CD4-positive, alpha-beta T cell (primary cell): ENCODE data around the gene ZGRF1. TPM values are rescaled to one million over a fixed set of nuclear protein-coding genes. Genes with fewer than 3 reads are reported as not detected.
"Not testable (repeated sequence)": the region's sequence is repeated elsewhere in the genome, so short reads cannot be mapped to it uniquely, and the experiment has no call there.

Experiments used
- ATAC-seq: fragments of 200-7000 bp; cut with Tn5 transposase; one replicate; pipeline ENCODE4 v1.10.0; 2022; ENCODE audit warnings: mild to moderate bottlenecking; ENCODE audit not compliant: poor library complexity
- CTCF ChIA-PET: fragments of 350-600 bp; sonication (Branson Sonifier 250); formaldehyde crosslinking; loops from one replicate; lab custom pipeline; 2021; ENCODE audit warnings: antibody characterized with exemption, inconsistent platforms; lab: Charles Lee
- POLR2A ChIA-PET: fragments of 350-600 bp; sonication (Branson Sonifier 250); formaldehyde crosslinking; loops from one replicate; lab custom pipeline; 2021; ENCODE audit warnings: antibody characterized with exemption, inconsistent platforms; lab: Charles Lee
- DNase-seq, 14 experiments: peaks; one replicate each; pipeline ENCODE4 v3.0.0-alpha.2; 2013 to 2020; ENCODE audit warnings: mixed read lengths in 2 of 14
- H3K27ac ChIP-seq, 2 donors: one replicate each; pipeline versions ENCODE4 v1.5.1 to v1.7.0; 2013; ENCODE audit warnings: low read length in 2 of 2, low read depth in 1 of 2, mild to moderate bottlenecking in 1 of 2
- H3K27me3 ChIP-seq, 2 experiments: 1 replicate in 1 of 2; 2 replicates in 1 of 2; pipeline versions ENCODE4 v1.6.1 to v1.7.0; 2013; ENCODE audit warnings: low read length in 2 of 2, control low read depth in 1 of 2, mild to moderate bottlenecking in 1 of 2, moderate library complexity in 1 of 2; ENCODE audit not compliant: insufficient read depth in 2 of 2, control insufficient read depth in 1 of 2
- H3K36me3 ChIP-seq: one replicate; pipeline ENCODE4 v1.6.1; 2013; ENCODE audit warnings: low read length, control low read depth; ENCODE audit not compliant: insufficient read depth
- H3K4me1 ChIP-seq: one replicate; pipeline ENCODE4 v1.6.1; 2013; ENCODE audit warnings: low read length, control low read depth; ENCODE audit not compliant: insufficient read depth
- H3K4me3 ChIP-seq: one replicate; pipeline ENCODE4 v1.5.1; 2013; ENCODE audit warnings: mild to moderate bottlenecking, low read length, moderate library complexity
- H3K9me3 ChIP-seq, 2 experiments: 1 replicate in 1 of 2; 2 replicates in 1 of 2; pipeline versions ENCODE4 v1.6.1 to v1.7.0; 2013; ENCODE audit warnings: low read length in 2 of 2, mild to moderate bottlenecking in 2 of 2, control low read depth in 1 of 2, moderate library complexity in 1 of 2; ENCODE audit not compliant: control insufficient read depth in 1 of 2, insufficient read depth in 1 of 2
- H3K27ac Mint-ChIP-seq: one replicate; pipeline ENCODE4 v1.8.0; 2020; ENCODE audit warnings: mixed read lengths
- H3K27me3 Mint-ChIP-seq: one replicate; pipeline ENCODE4 v1.8.0; 2021; ENCODE audit warnings: mixed read lengths
- H3K36me3 Mint-ChIP-seq: one replicate; pipeline ENCODE4 v1.8.0; 2021; ENCODE audit warnings: low read depth, mixed read lengths
- H3K4me1 Mint-ChIP-seq: one replicate; pipeline ENCODE4 v1.8.0; 2021; ENCODE audit warnings: low read depth, mixed read lengths
- H3K4me3 Mint-ChIP-seq: one replicate; pipeline ENCODE4 v1.8.0; 2020; ENCODE audit warnings: mild to moderate bottlenecking, mixed read lengths
- H3K9me3 Mint-ChIP-seq: one replicate; pipeline ENCODE4 v1.8.0; 2020; ENCODE audit warnings: mixed read lengths
- CTCF ChIP-seq: fragments of 200-600 bp; IDR thresholded peaks from one replicate; pipeline ENCODE4 v1.8.0; 2022; ENCODE audit warnings: antibody characterized with exemption, mild to moderate bottlenecking
- intact Hi-C, 2 experiments: fragments of 100-400 bp; cut with DNase I in 1 of 2; cut with micrococcal nuclease in 1 of 2; formaldehyde crosslinking; loops; one replicate each; pipeline versions ENCODE4 v1.15.1 to v1.9.0; 2023 to 2025; cut with DNase I, micrococcal nuclease
- microRNA-seq: library from miRNA; unstranded; fragments of <30 nt; microRNA quantifications from one replicate; pipeline ENCODE4 v1.2.0, GENCODE V29; 2021; ENCODE audit warnings: borderline microRNAs expressed, borderline replicate concordance
- total RNA-seq, 174 experiments: library from RNA in 2 of 174; stranded (reverse) in 2 of 174; gene quantifications; one replicate each; pipeline ENCODE4 v1.2.3 and lab custom pipeline; 2021 to 2026

Gene ZGRF1
- total RNA-seq, 2 experiments from 2014 or later = 11.3 to 11.7 TPM

DNA sequence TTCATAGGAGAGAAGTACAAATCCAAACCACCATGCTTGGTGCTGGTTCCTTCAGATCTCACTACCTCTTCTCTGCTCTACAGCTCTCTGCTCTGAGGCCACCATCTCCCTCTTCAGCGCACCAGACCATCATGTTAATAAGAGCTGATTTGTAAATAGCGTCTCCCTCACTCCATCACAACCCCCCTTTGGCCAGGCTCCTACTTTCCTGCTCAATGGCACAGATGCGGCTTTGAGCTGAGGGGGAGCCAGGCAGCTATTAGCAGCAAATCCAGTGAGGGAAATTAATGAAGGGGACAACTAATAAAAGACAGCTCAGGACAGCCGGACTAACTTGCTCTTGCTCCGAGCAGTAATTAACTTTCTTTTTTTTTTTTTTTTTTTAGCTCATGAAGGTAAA is 133.8 kb downstream of the ZGRF1 start:
- Mint-ChIP-seq H3K9me3 (no peaks in the 10 kb centered on the region), H3K4me1 (no peaks in the 10 kb centered on the region), H3K4me3 (no peak overlapping the region), H3K27ac (no peak overlapping the region), H3K27me3 (peaks cover 78% of the 10 kb centered on the region), H3K36me3 (no peaks in the 10 kb centered on the region)
- Histone ChIP-seq H3K9me3 (no peaks in the 10 kb centered on the region), H3K36me3 (no peaks in the 10 kb centered on the region), H3K27me3 (peaks cover 17 to 38% of the 10 kb centered on the region in 2 experiments), H3K4me1 (no peaks in the 10 kb centered on the region), H3K27ac (no peak overlapping the region), H3K4me3 (no peak overlapping the region)
- DNase-seq = no peak
- POLR2A ChIA-PET = no interaction called here
- no peak for ATAC-seq
- intact Hi-C loops = no loop called here
- no peak for TF ChIP-seq CTCF
- CTCF ChIA-PET = interaction anchor here (0.9 to 1.4 kb wide), 5 partner anchors 8 to 174 kb away, joined by 3 to 5 read pairs (median 4); no protein-coding TSS in a partner anchor

DNA sequence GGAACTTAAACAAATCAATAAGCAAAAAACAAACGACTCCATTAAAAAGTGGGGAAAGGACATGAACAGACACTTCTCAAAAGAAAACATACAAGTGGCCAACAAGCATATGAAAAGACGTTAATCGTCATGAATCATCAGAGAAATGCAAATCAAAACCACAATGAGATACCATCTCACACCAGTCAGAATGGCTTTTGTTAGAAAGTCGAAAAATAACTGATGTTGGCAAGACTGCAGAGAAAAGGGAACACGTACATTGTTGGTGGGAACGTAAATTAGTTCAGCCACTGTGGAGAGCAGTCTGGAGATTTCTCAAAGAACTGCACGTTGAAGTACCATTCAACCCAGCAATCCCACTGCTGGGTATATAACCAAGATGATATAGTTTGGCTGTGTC is 144.4 kb downstream of the ZGRF1 start:
- no peak for TF ChIP-seq CTCF
- ChIA-PET CTCF (no interaction called here), POLR2A (no interaction called here)
- H3K27ac Mint-ChIP-seq = no peak overlapping the region
- H3K9me3 Mint-ChIP-seq = peaks cover 5% of the 10 kb centered on the region
- ATAC-seq (no peak), DNase-seq (no peak)
- no peaks in the 10 kb centered on the region for H3K36me3 Mint-ChIP-seq
- H3K9me3 ChIP-seq = peaks cover 0 to 6% of the 10 kb centered on the region in 2 experiments
- H3K4me1 ChIP-seq = no peaks in the 10 kb centered on the region
- H3K36me3 ChIP-seq = no peaks in the 10 kb centered on the region
- H3K27me3 Mint-ChIP-seq = peaks cover 22% of the 10 kb centered on the region
- H3K27ac ChIP-seq = no peak overlapping the region
- peaks cover 0 to 3% of the 10 kb centered on the region in 2 experiments for H3K27me3 ChIP-seq
- H3K4me1 Mint-ChIP-seq = no peaks in the 10 kb centered on the region
- H3K4me3 Mint-ChIP-seq = no peak overlapping the region
- no peak overlapping the region for H3K4me3 ChIP-seq
- intact Hi-C loops = no loop called here

DNA sequence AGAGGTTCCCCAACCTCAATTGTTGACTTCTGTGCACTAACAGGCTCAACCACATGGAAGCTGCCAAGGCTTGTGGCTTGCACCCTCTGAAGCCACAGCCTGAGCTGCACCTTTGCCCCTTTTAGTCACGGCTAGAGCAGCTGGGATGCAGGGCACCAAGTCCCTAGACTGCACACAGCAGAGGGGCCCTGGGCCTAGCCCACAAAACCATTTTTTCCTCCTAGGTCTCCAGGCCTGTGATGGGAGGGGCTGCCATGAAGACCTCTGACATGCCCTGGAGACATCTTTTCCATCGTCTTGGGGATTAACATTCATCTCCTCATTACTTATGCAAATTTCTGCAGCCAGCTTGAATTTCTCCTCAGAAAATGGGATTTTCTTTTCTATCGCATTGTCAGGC is 145.9 kb downstream of the ZGRF1 start:
- ATAC-seq, H3K4me3 ChIP-seq, H3K4me3 Mint-ChIP-seq, DNase-seq, H3K4me1 ChIP-seq, H3K27me3 ChIP-seq, H3K9me3 ChIP-seq, POLR2A ChIA-PET, H3K36me3 ChIP-seq, H3K4me1 Mint-ChIP-seq, H3K36me3 Mint-ChIP-seq, H3K27ac ChIP-seq, H3K9me3 Mint-ChIP-seq, intact Hi-C loops, CTCF ChIA-PET, H3K27ac Mint-ChIP-seq: not testable (repeated sequence)
- H3K27me3 Mint-ChIP-seq = peaks cover 33% of the 10 kb centered on the region

Small RNA genes within 50 kb of the gene (microRNA-seq; reads per million reads assigned to microRNA genes)
- gene MIR302A (0.81 reads per million), gene MIR302B (not detected), gene MIR302C (not detected), gene MIR302D (not detected), gene MIR367 (not detected)

Other genes with a start within 250 kb of the ZGRF1 start
- gene NEUROG2, start 120.7 kb downstream of the ZGRF1 start, total RNA-seq = not detected
- 10 to 100 TPM; 42.9 to 43.5 TPM for gene LARP7, start 234 bp upstream of the ZGRF1 start, total RNA-seq